ENCODE data around the gene NECAP2.

The NECAP2 gene

GRCh38 chr1:16418823-16419425 lies 21.6 kb upstream of the NECAP2 start:
- TF ChIP-seq, protein P1, sequence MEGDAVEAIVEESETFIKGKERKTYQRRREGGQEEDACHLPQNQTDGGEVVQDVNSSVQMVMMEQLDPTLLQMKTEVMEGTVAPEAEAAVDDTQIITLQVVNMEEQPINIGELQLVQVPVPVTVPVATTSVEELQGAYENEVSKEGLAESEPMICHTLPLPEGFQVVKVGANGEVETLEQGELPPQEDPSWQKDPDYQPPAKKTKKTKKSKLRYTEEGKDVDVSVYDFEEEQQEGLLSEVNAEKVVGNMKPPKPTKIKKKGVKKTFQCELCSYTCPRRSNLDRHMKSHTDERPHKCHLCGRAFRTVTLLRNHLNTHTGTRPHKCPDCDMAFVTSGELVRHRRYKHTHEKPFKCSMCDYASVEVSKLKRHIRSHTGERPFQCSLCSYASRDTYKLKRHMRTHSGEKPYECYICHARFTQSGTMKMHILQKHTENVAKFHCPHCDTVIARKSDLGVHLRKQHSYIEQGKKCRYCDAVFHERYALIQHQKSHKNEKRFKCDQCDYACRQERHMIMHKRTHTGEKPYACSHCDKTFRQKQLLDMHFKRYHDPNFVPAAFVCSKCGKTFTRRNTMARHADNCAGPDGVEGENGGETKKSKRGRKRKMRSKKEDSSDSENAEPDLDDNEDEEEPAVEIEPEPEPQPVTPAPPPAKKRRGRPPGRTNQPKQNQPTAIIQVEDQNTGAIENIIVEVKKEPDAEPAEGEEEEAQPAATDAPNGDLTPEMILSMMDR (IDR thresholded peaks at IDR 0.05; ENCODE audit: poor library complexity, severe bottlenecking): no peak
- H3K27me3 ChIP-seq (ENCODE audit: insufficient read depth, poor library complexity, severe bottlenecking): no peaks in the 10 kb centered on the region

DNA sequence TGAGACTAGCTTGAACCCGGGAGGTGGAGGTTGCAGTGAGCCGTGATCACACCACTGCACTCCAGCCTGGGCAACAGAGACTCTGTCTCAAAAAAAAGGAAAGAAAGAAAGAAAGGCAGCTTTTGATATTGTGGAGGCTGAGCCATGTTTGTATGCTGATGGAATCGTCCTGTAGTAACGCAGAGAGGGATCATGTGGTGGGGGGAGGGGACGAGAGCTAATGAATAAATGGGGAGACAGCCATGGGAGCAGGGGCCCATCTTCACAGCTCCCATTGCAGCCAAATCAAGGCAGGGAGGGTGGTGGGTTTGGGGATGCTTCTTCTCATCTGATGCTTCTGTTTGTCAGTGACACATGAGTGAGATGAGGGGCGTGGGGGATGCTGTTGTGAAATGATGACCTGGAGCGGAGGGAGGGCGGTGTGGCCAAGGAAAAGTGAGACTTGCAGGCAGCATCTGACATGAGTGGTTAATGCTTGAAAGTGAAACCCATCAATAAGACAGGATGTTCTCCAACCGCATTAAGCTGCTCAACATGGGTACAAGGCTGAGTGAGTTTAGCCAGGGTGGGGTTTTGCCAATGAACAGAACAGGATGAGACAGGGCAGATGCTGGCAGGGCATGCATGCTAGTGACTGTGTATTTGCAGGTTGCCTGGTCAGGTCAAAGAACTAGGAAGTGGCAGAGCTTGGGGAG lies 20.0 kb upstream of the NECAP2 start:
- no peak overlapping the region for H3K4me3 ChIP-seq (ENCODE audit: severe bottlenecking)
- H3K4me1 ChIP-seq (ENCODE audit: insufficient read depth, poor library complexity, severe bottlenecking): no peaks in the 10 kb centered on the region
- H3K27me3 ChIP-seq (ENCODE audit: insufficient read depth, poor library complexity, severe bottlenecking): no peaks in the 10 kb centered on the region
- no peak overlapping the region for H3K27ac ChIP-seq (ENCODE audit: poor library complexity, severe bottlenecking)
- ATAC-seq (ENCODE audit: low read depth) (peak; percentile 42; the same call in 1 of the 3 replicates), DNase-seq (ENCODE audit: low spot score) (no peak)
- no peaks in the 10 kb centered on the region for H3K9me3 ChIP-seq (ENCODE audit: severe bottlenecking)
- TF ChIP-seq, protein P1 (IDR thresholded peaks at IDR 0.05; ENCODE audit: poor library complexity, severe bottlenecking): no peak
- no peaks in the 10 kb centered on the region for H3K36me3 ChIP-seq (ENCODE audit: low read depth)

More at GRCh38 chr1:16418823-16419425, 21.6 kb upstream of the NECAP2 start:
- ATAC-seq (ENCODE audit: low read depth) (no peak), DNase-seq (ENCODE audit: low spot score) (no peak)
- no peak overlapping the region for H3K27ac ChIP-seq (ENCODE audit: poor library complexity, severe bottlenecking)
- no peak overlapping the region for H3K4me3 ChIP-seq (ENCODE audit: severe bottlenecking)
- H3K36me3 ChIP-seq (ENCODE audit: low read depth): no peaks in the 10 kb centered on the region
- no peaks in the 10 kb centered on the region for H3K9me3 ChIP-seq (ENCODE audit: severe bottlenecking)
- no peaks in the 10 kb centered on the region for H3K4me1 ChIP-seq (ENCODE audit: insufficient read depth, poor library complexity, severe bottlenecking)

GRCh38 chr1:16421201-16421600 lies 19.3 kb upstream of the NECAP2 start:
- H3K4me3 ChIP-seq (ENCODE audit: severe bottlenecking): no peak overlapping the region
- H3K4me1 ChIP-seq (ENCODE audit: insufficient read depth, poor library complexity, severe bottlenecking): no peaks in the 10 kb centered on the region
- no peaks in the 10 kb centered on the region for H3K27me3 ChIP-seq (ENCODE audit: insufficient read depth, poor library complexity, severe bottlenecking)
- no peaks in the 10 kb centered on the region for H3K9me3 ChIP-seq (ENCODE audit: severe bottlenecking)
- DNase-seq (ENCODE audit: low spot score): no peak
- TF ChIP-seq, protein P1 (IDR thresholded peaks at IDR 0.05; ENCODE audit: poor library complexity, severe bottlenecking): no peak
- no peaks in the 10 kb centered on the region for H3K36me3 ChIP-seq (ENCODE audit: low read depth)
- no peak for ATAC-seq (ENCODE audit: low read depth)
- H3K27ac ChIP-seq (ENCODE audit: poor library complexity, severe bottlenecking): no peak overlapping the region

DNA sequence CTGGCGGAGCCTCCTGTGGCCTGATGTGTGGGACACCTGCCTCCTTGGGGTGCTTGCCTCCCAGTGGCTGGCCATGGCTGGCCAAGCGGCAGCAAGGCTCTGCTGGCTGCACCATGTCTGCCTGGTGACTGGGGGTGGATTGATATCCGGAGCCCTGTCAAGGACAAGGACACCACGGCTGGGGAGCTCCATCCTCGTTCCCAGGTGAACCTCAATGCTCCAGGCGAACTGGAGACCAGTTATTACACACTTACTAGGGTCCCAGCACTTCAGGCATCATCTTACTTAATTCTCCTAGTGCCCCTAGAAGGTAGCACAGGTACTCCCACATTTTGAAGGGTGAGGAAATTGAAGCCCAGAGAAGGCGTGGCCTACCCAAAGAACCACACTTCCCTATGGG lies 18.5 kb upstream of the NECAP2 start:
- Histone ChIP-seq H3K4me1 (ENCODE audit: insufficient read depth, poor library complexity, severe bottlenecking) (no peaks in the 10 kb centered on the region), H3K4me3 (ENCODE audit: severe bottlenecking) (no peak overlapping the region), H3K27ac (ENCODE audit: poor library complexity, severe bottlenecking) (no peak overlapping the region), H3K9me3 (ENCODE audit: severe bottlenecking) (no peaks in the 10 kb centered on the region), H3K36me3 (ENCODE audit: low read depth) (no peaks in the 10 kb centered on the region), H3K27me3 (ENCODE audit: insufficient read depth, poor library complexity, severe bottlenecking) (no peaks in the 10 kb centered on the region)
- TF ChIP-seq, protein P1 (IDR thresholded peaks at IDR 0.05; ENCODE audit: poor library complexity, severe bottlenecking): no peak
- ATAC-seq (ENCODE audit: low read depth): no peak
- no peak for DNase-seq (ENCODE audit: low spot score)

Data from RWPE2 (cell line).